ENCODE results near the gene SLC35D3.

The SLC35D3 gene

DNA sequence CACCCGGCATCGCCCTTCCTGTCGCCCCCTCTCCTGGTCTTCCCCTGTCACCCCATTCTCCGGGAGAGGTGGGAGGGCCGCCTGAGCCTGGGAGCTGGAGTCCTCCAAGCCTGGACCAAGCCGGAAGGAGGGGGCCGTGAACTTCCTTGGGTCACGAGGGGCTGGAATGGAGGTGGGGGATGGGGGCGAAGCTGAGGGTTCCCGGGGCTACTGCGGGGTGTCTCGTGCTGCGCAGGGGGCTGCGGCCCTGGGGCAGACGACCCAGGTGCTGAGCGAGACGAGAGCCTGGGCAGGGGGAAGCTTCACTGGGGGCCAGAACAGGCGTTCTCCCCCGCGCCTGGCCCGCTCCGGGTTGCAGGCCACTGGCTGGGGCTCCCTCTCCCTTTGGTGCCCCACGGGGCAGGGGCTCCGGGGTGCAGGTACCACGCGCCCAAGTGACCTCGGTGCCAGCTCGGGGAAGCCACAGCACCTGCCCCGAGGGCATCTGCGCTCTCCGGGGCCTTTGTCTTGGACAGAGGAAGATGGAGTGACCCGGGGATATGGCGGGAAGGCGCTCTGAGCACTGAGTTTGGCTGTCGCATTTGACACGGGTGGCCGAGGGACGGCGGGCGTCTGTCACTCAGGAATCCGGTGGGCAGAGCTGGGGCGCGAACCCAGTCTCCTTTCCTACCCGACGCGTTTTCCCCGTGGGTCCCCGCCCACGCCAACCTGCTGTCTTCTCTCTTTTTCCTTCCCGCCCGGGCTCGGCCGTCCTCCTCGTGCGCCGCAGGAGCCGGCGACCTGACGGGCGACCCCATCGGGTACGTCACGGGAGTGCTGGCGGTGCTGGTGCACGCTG lies 1.2 kb downstream of the SLC35D3 start:
- WGBS (ENCODE audit: extremely low coverage, insufficient coverage, insufficient read length): no CpG with 5 or more reads among the region's 65 CpGs
- no peaks in the 10 kb centered on the region for H3K79me2 ChIP-seq (ENCODE audit: control insufficient read depth, insufficient read depth, low read length, poor library complexity)

DNA sequence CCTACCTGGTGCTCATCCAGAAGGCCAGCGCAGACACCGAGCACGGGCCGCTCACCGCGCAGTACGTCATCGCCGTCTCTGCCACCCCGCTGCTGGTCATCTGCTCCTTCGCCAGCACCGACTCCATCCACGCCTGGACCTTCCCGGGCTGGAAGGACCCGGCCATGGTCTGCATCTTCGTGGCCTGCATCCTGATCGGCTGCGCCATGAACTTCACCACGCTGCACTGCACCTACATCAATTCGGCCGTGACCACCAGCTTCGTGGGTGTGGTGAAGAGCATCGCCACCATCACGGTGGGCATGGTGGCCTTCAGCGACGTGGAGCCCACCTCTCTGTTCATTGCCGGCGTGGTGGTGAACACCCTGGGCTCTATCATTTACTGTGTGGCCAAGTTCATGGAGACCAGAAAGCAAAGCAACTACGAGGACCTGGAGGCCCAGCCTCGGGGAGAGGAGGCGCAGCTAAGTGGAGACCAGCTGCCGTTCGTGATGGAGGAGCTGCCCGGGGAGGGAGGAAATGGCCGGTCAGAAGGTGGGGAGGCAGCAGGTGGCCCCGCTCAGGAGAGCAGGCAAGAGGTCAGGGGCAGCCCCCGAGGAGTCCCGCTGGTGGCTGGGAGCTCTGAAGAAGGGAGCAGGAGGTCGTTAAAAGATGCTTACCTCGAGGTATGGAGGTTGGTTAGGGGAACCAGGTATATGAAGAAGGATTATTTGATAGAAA lies 2.0 kb downstream of the SLC35D3 start:
- Histone ChIP-seq H3K79me1 (ENCODE audit: low read length) (no peaks in the 10 kb centered on the region), H3K4me3 (ENCODE audit: low read depth, low read length) (no peak overlapping the region), H3K27ac (ENCODE audit: low read depth, low read length) (no peak overlapping the region), H3K27me3 (ENCODE audit: insufficient read depth, low read length) (peaks cover 40% of the 10 kb centered on the region), H2BK12ac (ENCODE audit: low read length) (no peak overlapping the region), H3K14ac (ENCODE audit: low read length) (no peak overlapping the region), H4K91ac (ENCODE audit: low read depth, low read length) (no peak overlapping the region), H3K9ac (ENCODE audit: low read length) (no peak overlapping the region), H3K9me3 (ENCODE audit: insufficient read depth, low read depth, low read length) (peaks cover 7% of the 10 kb centered on the region), H3K79me2 (ENCODE audit: control insufficient read depth, insufficient read depth, low read length, poor library complexity) (no peaks in the 10 kb centered on the region), H2BK120ac (ENCODE audit: insufficient read depth, low read length, poor library complexity) (no peak overlapping the region), H4K8ac (ENCODE audit: low read depth, low read length) (no peak overlapping the region), H3K23ac (ENCODE audit: low read length) (no peak overlapping the region), H3K4me2 (ENCODE audit: low read length) (no peak overlapping the region), H2BK5ac (ENCODE audit: low read depth, low read length, poor library complexity) (no peak overlapping the region), H3K18ac (ENCODE audit: low read length) (no peak overlapping the region), H3K4me1 (ENCODE audit: control insufficient read depth in 1 of 2, insufficient read depth in 2 of 2, low read length in 2 of 2) (peaks cover 16 to 20% of the 10 kb centered on the region in 2 experiments), H2AK5ac (ENCODE audit: low read length) (no peak overlapping the region), H3K36me3 (ENCODE audit: control insufficient read depth in 1 of 2, insufficient read depth in 2 of 2, low read length in 2 of 2) (no peaks in the 10 kb centered on the region), H2AFZ (ENCODE audit: insufficient read depth, low read length, poor library complexity) (no peak overlapping the region), H4K12ac (ENCODE audit: low read depth, low read length) (no peak overlapping the region), H3K4ac (ENCODE audit: low read depth, low read length) (no peak overlapping the region)
- no peak for DNase-seq
- no CpG with 5 or more reads among the region's 40 CpGs for WGBS (ENCODE audit: extremely low coverage, insufficient coverage, insufficient read length)

More for the DNA sequence above, 1.2 kb downstream of the SLC35D3 start:
- peaks cover 16 to 20% of the 10 kb centered on the region in 2 experiments for H3K4me1 ChIP-seq (ENCODE audit: control insufficient read depth in 1 of 2, insufficient read depth in 2 of 2, low read length in 2 of 2)
- H3K18ac ChIP-seq (ENCODE audit: low read length): no peak overlapping the region
- no peak overlapping the region for H4K8ac ChIP-seq (ENCODE audit: low read depth, low read length)
- peaks cover 7% of the 10 kb centered on the region for H3K9me3 ChIP-seq (ENCODE audit: insufficient read depth, low read depth, low read length)
- H3K9ac ChIP-seq (ENCODE audit: low read length): no peak overlapping the region
- no peaks in the 10 kb centered on the region for H3K79me1 ChIP-seq (ENCODE audit: low read length)
- H2AFZ ChIP-seq (ENCODE audit: insufficient read depth, low read length, poor library complexity): no peak overlapping the region
- H2AK5ac ChIP-seq (ENCODE audit: low read length): no peak overlapping the region
- no peak overlapping the region for H2BK5ac ChIP-seq (ENCODE audit: low read depth, low read length, poor library complexity)
- H3K27ac ChIP-seq (ENCODE audit: low read depth, low read length): no peak overlapping the region
- no peak overlapping the region for H4K12ac ChIP-seq (ENCODE audit: low read depth, low read length)
- H2BK12ac ChIP-seq (ENCODE audit: low read length): no peak overlapping the region
- no peak overlapping the region for H3K4me3 ChIP-seq (ENCODE audit: low read depth, low read length)
- DNase-seq: peak in 1 of 2 donors; percentile 31
- no peaks in the 10 kb centered on the region for H3K36me3 ChIP-seq (ENCODE audit: control insufficient read depth in 1 of 2, insufficient read depth in 2 of 2, low read length in 2 of 2)
- H3K23ac ChIP-seq (ENCODE audit: low read length): no peak overlapping the region
- H3K4ac ChIP-seq (ENCODE audit: low read depth, low read length): no peak overlapping the region
- no peak overlapping the region for H2BK120ac ChIP-seq (ENCODE audit: insufficient read depth, low read length, poor library complexity)
- H4K91ac ChIP-seq (ENCODE audit: low read depth, low read length): no peak overlapping the region
- H3K14ac ChIP-seq (ENCODE audit: low read length): no peak overlapping the region
- H3K27me3 ChIP-seq (ENCODE audit: insufficient read depth, low read length): peaks cover 40% of the 10 kb centered on the region
- H3K4me2 ChIP-seq (ENCODE audit: low read length): no peak overlapping the region

DNA sequence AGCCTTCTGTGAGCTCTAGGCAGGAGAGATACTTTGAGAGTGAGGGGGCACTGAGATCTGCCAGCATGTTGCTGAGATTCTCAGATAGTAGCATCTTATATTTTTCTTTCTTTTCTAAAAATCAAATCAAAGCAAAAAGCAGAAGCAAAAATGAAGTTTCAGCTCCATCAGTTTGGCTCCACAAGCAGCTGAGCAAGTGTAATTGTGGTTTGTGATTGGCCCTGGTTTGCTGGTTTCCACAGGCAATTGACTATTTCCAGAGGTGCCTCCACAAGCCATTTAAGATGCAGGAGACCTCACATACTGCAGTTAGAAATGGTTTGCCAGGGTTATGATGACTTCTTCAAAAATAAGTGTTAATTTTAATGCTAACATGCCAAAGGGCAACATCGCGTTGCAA lies 4.3 kb downstream of the SLC35D3 start:
- no peak overlapping the region for H3K14ac ChIP-seq (ENCODE audit: low read length)
- H2AK5ac ChIP-seq (ENCODE audit: low read length): no peak overlapping the region
- no peak overlapping the region for H2BK12ac ChIP-seq (ENCODE audit: low read length)
- H3K4me1 ChIP-seq (ENCODE audit: control insufficient read depth in 1 of 2, insufficient read depth in 2 of 2, low read length in 2 of 2): peaks cover 11% of the 10 kb centered on the region in 2 experiments
- no peaks in the 10 kb centered on the region for H3K79me2 ChIP-seq (ENCODE audit: control insufficient read depth, insufficient read depth, low read length, poor library complexity)
- H3K27ac ChIP-seq (ENCODE audit: low read depth, low read length): no peak overlapping the region
- no peak overlapping the region for H3K18ac ChIP-seq (ENCODE audit: low read length)
- peaks cover 27% of the 10 kb centered on the region for H3K27me3 ChIP-seq (ENCODE audit: insufficient read depth, low read length)
- H3K9me3 ChIP-seq (ENCODE audit: insufficient read depth, low read depth, low read length): peaks cover 7% of the 10 kb centered on the region
- H2BK5ac ChIP-seq (ENCODE audit: low read depth, low read length, poor library complexity): no peak overlapping the region
- no peak overlapping the region for H4K12ac ChIP-seq (ENCODE audit: low read depth, low read length)
- no peak overlapping the region for H2AFZ ChIP-seq (ENCODE audit: insufficient read depth, low read length, poor library complexity)
- H3K4me2 ChIP-seq (ENCODE audit: low read length): no peak overlapping the region
- DNase-seq: no peak
- H4K8ac ChIP-seq (ENCODE audit: low read depth, low read length): no peak overlapping the region
- H3K23ac ChIP-seq (ENCODE audit: low read length): no peak overlapping the region
- H3K36me3 ChIP-seq (ENCODE audit: control insufficient read depth in 1 of 2, insufficient read depth in 2 of 2, low read length in 2 of 2): no peaks in the 10 kb centered on the region
- no peak overlapping the region for H2BK120ac ChIP-seq (ENCODE audit: insufficient read depth, low read length, poor library complexity)
- H3K79me1 ChIP-seq (ENCODE audit: low read length): no peaks in the 10 kb centered on the region
- no peak overlapping the region for H4K91ac ChIP-seq (ENCODE audit: low read depth, low read length)
- H3K4ac ChIP-seq (ENCODE audit: low read depth, low read length): no peak overlapping the region
- WGBS (ENCODE audit: extremely low coverage, insufficient coverage, insufficient read length): no CpG with 5 or more reads among the region's 2 CpGs
- no peak overlapping the region for H3K4me3 ChIP-seq (ENCODE audit: low read depth, low read length)
- no peak overlapping the region for H3K9ac ChIP-seq (ENCODE audit: low read length)

DNA sequence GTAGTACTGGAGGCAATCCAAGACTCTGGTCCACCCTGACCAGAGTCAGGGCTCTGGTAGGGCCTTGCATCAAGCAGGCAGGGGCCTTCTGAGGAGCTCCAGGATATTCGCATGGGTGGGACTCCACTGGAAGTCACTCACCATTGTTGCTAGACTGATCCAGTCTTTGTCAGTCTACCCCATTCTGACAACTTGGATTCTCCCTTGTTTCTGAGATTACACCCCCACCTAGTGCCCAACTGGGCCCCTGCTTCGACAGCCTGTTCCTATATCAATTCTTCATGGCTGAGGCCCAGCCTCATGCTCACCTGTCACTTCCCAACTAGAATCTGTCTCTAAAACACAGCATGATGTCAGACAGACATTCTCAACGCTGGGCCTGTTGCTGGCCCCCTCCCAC lies 5.2 kb downstream of the SLC35D3 start:
- H3K23ac ChIP-seq (ENCODE audit: low read length): no peak overlapping the region
- no peak for DNase-seq
- H2BK5ac ChIP-seq (ENCODE audit: low read depth, low read length, poor library complexity): no peak overlapping the region
- no peak overlapping the region for H3K9ac ChIP-seq (ENCODE audit: low read length)
- no peak overlapping the region for H2AFZ ChIP-seq (ENCODE audit: insufficient read depth, low read length, poor library complexity)
- H2BK120ac ChIP-seq (ENCODE audit: insufficient read depth, low read length, poor library complexity): no peak overlapping the region
- no peaks in the 10 kb centered on the region for H3K79me1 ChIP-seq (ENCODE audit: low read length)
- H3K4me1 ChIP-seq (ENCODE audit: control insufficient read depth in 1 of 2, insufficient read depth in 2 of 2, low read length in 2 of 2): peaks cover 3 to 4% of the 10 kb centered on the region in 2 experiments
- no peaks in the 10 kb centered on the region for H3K36me3 ChIP-seq (ENCODE audit: control insufficient read depth in 1 of 2, insufficient read depth in 2 of 2, low read length in 2 of 2)
- peaks cover 6% of the 10 kb centered on the region for H3K9me3 ChIP-seq (ENCODE audit: insufficient read depth, low read depth, low read length)
- H4K91ac ChIP-seq (ENCODE audit: low read depth, low read length): no peak overlapping the region
- no CpG with 5 or more reads among the region's 3 CpGs for WGBS (ENCODE audit: extremely low coverage, insufficient coverage, insufficient read length)
- no peaks in the 10 kb centered on the region for H3K79me2 ChIP-seq (ENCODE audit: control insufficient read depth, insufficient read depth, low read length, poor library complexity)
- no peak overlapping the region for H2BK12ac ChIP-seq (ENCODE audit: low read length)
- H4K8ac ChIP-seq (ENCODE audit: low read depth, low read length): no peak overlapping the region
- no peak overlapping the region for H3K4ac ChIP-seq (ENCODE audit: low read depth, low read length)
- no peak overlapping the region for H2AK5ac ChIP-seq (ENCODE audit: low read length)
- H3K4me2 ChIP-seq (ENCODE audit: low read length): no peak overlapping the region
- no peak overlapping the region for H3K14ac ChIP-seq (ENCODE audit: low read length)
- H3K27me3 ChIP-seq (ENCODE audit: insufficient read depth, low read length): peaks cover 18% of the 10 kb centered on the region
- no peak overlapping the region for H3K4me3 ChIP-seq (ENCODE audit: low read depth, low read length)
- no peak overlapping the region for H3K27ac ChIP-seq (ENCODE audit: low read depth, low read length)
- no peak overlapping the region for H4K12ac ChIP-seq (ENCODE audit: low read depth, low read length)
- no peak overlapping the region for H3K18ac ChIP-seq (ENCODE audit: low read length)
